HG03442 (cell line): Measurements from ENCODE around the gene MYLK4.
A peak's percentile ranks its signal among the peaks of the same experiment; 100 is the strongest.

Source experiments
- ATAC-seq: cut with Tn5 transposase; IDR thresholded peaks from one replicate; pipeline ENCODE4 v1.9.1; 2021; ENCODE audit warnings: mild to moderate bottlenecking, moderate library complexity; ENCODE audit not compliant: unreplicated experiment

MYLK4 gene

DNA sequence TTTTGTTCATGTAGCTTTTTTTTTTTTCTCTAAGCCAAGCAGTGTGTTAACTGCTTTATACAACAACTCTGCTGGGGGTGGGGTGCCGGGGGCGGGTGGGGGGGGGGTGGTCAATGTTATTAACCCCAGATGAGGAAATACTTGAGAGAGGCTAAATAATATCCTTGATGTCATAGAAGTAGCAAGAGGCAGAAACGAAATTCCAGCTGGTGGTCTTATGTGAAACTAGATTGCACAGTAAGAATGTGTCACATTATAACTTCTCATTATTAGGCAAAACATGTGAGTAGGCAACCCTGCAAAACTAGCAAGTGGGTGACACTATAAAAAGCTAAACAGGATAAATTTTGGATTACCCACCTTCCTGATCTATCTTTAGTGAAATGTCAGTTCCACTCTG is 12.8 kb downstream of the MYLK4 start:
- no peak for ATAC-seq

GRCh38 chr6:2734488-2735166 is 16.1 kb downstream of the MYLK4 start:
- no peak for ATAC-seq

DNA sequence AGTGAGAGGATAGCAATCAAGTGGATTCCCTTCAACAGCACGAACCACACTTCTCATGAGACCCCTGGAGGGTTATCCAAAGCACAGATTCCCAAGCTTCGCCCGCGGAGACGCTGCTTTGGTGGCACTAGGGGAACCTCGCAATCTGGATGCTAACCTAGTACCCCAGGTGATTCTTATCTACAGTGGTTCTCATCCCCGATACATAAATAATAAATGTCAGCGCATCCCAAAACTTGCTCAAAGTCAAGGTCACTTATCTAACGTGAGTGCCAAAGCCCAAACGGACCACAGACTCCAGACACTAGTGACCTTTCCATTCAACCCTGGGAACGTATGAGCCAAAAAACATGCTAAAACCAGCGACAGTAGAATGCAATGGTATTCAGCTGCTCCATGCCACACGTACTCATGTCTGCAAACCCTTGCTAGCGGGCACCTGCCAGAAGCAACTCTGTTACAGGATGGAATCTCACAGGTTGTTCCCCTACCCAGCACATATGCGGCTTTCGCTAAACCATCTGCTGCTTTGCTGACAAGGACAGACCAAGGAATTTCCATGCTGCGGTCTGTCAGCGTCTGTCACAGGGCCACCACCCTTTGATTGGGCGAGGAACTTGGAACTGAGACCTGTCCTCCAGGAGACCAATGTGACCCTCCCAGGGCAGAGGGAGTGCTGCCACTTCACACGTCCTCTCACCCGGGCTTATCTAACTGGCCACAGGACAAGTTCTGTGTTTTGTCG is 16.8 kb downstream of the MYLK4 start:
- ATAC-seq: no peak

DNA sequence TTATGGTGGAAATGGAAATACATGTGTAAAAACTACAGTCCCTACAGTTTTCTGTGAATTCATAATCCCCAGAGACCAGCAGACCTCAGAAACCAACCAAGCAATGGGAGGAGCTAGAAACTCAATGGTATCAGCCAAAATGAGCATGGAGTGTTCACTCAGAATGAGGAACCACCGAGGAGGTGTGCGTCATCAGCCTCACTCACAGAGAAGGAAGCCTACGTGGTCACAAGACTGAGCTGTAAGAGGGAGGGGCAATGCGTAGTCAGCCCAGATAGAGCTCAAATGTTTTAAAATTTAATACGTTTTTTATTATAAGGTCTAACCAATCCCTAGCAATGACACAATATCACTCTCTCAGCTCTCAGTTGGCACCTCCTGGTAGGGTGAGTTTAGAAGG is 17.4 kb downstream of the MYLK4 start:
- ATAC-seq: peak; percentile 93

DNA sequence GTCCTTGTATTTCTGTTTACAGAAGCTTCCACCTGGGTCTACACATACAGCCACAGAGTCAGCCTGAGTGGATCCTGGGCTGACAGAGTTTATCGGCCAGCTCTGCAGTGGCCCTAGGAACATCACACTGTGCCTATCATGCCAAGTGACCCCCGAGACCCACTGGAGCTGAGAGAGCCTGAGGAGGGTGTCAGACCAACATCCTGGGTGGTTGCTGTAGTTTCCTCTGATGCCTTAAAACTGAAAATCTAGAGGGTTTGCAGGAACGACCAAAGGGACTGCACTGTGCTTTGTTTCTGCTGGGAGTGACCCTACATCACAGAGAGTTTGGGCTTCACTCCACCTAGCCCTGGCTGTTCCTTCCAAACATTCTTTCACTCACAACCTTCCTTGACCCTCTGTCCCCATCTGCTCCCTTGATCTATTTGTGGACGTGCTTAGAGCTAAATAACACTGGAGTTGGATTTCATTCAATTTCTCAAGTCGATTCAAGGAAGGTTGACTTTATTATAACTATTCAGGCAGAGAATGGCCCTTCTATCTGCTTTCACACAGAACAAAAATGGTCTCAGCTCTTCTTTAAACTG is 18.1 kb downstream of the MYLK4 start:
- ATAC-seq: no peak

DNA sequence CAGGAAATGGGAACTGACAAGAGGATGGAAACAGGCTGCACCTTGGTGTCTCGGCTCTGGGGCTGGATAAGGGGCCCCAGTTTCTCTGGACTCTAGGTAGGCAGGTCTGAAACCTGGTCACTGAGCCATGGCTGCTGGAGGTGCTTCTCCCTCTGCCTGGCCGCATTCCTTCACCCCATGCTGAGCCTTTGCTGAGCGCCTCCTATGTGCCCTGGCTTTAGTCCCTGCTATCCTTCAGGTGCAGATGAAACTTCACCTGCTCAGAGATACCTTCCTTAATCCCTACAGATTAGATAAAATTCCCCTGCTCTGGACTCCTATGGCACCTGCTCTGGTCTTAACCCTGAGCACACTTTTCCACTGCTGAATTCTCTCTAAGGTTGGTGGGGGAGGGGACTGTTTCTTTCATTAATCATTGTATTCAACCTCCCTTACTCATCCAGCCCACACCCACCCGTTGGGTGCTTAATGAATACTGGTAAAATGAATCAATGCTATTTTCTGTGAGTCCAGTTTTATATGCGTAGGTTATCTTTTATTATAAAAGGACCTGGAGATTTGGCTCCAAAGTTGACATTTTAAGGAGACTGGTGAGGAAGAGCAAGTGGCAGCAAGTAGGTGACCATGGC is 19.3 kb downstream of the MYLK4 start:
- no peak for ATAC-seq

GRCh38 chr6:2730353-2731107 is 20.2 kb downstream of the MYLK4 start:
- ATAC-seq: no peak

GRCh38 chr6:2729921-2730320 is 20.8 kb downstream of the MYLK4 start:
- no peak for ATAC-seq

GRCh38 chr6:2725999-2726567 is 24.6 kb downstream of the MYLK4 start:
- no peak for ATAC-seq

DNA sequence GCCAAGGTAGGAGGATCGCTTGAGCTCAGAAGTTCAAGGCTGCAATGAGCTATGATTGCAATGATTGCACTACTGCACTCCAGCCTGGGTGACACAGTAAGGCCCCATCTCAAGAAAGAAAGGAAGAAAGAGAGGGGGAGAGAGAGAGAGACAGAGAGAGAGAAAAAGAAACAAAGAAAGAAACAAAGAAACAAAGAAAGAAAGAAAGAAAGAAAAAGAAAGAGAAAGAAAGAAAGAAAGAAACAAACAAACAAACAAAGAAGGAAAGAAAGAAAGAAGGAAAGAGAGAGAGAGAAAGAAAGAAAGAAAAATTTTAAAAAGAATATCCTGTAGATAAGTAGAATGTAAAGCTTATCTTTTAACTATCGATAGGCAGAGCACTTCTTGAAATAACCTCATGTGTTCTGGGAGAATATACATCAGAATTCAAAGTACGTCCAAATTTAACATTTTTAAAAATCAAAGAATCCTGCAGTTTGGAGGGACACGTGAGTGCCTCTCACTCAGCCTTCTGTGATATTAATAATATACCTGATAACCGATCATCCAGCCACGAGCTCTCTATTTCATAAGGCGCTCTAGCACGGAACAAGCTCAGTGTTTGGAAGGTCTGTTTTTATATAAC is 25.2 kb downstream of the MYLK4 start:
- ATAC-seq: no peak

DNA sequence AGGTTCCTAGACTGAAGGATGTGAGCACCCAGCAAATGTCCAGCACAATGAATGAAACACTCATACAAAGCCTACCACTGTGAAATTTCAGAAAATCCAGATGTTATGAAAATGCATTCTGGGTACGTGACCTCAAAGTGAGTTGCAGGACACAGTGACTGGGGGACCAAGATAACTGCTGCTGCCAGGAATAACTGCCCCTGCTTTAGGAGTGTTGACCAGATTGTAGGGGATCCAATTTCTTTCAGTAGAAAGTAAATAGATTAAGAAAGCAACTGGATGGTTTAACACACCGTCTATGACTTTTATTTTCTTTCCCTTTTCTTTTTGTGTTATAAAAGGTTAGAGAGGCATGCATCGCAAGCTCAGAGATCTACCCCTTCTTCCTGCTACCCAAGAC is 29.5 kb downstream of the MYLK4 start:
- no peak for ATAC-seq

DNA sequence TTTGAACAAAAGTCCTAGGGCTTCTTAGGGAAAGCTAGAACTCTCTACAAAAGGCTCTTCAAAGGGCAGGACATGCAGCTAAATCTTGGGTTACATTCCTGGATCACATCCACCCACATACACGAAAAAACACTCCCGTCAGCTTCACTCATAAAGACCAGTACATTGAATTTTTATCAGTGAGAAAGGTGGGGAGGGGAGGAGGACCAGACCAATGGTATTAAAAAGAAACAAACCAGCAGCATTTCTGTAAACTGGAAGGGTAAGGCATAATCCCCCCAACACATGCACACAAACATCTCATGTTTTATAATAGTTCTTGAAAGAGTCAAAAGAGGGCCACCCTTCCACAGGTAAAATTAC is 31.6 kb downstream of the MYLK4 start:
- no peak for ATAC-seq

- no peak for ATAC-seq
Observed at GRCh38 chr6:2718334-2719092, 32.2 kb downstream of the MYLK4 start.

DNA sequence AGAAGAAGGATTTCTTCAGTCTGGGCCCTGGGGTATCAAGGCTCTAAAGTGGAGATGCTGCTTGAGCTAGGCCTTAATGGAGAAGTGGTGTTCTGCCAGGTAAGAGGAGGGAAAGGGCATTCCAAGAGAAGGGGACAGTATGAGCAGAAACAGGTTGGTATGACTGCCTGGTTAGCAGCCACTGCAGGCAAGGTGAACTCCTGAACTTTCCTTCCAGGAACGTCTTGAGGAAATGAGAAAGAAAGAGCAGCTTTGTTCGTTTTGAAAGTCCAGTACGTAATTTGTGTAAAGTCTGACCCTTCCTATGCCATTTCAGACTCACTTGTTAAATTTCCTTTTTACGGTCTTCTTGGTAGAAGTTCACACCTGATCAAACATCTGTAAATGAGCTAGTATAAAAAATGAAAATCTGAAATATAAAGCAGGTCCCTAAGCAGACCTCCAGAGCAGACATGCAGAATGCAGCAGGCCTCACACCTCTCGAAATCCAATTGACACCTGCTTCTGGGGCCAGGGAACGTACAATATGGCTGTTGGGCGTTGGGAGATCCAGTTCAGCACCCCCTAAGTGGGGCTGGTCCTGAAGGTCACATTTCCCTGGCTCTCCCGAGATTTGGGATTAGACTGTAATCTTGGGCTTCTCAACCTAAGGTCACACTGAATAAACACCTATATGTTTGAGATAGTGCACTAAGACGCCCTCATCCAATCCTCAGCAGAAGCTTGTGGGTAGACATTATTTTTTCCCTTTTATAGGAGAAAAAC is 33.6 kb downstream of the MYLK4 start:
- ATAC-seq: no peak

DNA sequence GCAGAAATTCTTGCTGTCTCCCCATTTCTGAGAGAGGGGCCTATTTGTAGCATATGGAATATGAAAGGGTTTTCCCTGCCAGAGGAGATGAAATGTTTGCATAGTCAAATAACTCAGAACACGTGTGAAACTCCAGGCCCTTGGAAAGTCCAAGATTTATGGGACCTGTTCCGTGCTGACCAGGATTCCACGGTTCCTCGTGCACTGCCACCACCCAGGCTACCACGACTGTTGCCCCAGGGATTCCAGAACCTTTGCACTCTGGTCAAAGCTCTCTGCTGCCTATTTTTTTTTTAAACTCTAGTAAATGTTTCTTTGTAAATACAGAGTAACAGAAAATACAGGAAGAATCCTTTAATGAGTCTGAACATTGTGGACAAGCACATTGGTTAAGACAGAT is 35.0 kb downstream of the MYLK4 start:
- ATAC-seq: no peak

DNA sequence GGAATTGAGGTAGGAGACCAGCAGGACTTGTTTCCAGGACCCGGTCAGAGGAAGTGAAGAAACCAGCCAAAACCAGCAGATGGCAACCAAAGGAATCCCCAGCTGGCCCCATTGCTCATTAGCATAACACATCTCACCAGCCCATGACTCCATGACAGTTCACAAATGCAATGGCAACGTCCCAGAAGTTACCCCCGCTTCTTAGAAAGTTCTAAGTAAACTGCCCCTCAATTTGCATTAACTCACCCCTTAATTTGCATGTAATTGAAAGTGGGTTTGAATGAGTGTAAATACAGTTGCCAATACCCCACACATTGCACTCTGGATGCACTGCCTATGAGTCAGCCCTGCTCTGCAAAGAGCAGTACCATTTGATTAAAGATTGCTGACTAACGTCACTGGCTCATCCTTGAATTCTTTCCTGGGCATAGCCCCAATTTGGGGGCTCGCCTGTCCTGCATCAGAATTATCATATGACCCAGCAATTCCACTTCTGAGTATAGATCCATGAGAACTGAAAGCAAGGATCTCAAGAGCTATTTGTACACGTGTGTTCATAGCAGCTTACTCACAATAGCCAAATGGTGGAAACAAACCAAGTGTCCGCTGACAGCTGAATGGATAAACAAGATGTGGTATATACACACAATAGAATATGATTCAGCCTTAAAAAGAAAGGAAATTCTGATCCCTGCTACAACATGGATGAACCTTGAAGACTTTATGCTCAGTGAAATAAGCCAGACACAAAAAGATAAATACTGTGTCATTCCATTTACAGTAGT is 36.4 kb downstream of the MYLK4 start:
- ATAC-seq: no peak

DNA sequence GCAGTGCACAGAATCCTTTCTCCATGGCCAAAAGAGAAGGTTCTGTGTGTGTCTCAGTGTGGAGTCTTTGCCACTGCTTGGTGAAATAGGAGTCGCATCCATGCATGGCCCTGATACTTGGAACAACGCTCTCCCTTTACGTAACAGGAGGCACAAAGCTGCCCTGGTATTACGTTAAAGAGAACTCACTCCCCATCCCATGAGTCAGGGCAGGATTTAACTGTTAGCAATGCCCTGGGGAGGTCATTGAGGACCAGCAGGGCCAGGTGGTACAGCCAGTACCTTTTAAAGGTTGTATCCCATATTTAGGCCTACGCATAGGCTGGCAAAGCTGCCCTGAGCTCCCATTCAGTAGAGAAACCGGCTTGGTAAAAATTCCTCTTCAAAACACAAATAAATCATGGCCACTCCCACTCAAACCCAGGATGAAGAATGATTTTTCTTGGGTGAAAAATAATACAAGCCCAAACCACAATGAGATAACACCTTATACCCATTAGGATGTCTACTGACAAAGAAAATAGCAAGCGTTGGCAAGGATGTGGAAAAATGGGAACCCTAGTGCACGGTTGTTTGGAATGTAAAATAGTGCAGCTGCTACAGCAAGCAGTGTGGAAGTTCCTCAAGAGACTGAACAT is 37.1 kb downstream of the MYLK4 start:
- no peak for ATAC-seq

DNA sequence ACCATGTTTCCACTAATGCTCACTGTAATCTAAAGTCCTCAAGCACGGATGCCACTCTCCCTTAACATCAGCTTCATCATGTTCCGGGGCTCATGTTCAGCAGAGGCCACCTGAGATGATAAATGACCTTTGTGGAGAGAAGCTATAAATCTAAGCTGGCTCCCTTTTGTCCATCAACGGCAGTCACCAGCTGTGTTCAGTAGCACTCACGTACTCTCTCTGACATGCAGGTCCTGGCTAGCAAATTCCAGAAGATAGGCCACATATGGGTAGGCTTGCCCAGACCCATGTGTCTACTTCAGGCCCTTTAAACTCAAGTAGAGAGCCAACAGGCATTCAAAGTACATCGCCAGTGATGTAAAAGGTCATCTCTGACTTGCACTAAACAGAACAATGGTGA is 38.6 kb downstream of the MYLK4 start:
- ATAC-seq: no peak
